H1 (cell line): ENCODE data around the gene PBOV1. TPM values are rescaled to one million over a fixed set of nuclear protein-coding genes. Genes with fewer than 3 reads are reported as not detected.

Experiments used
- CTCF ChIA-PET: fragments of 300-600 bp; sonication (Branson Sonifier 250); formaldehyde crosslinking; loops from one replicate; lab custom pipeline; 2021; ENCODE audit not compliant: partially characterized antibody; lab: Charles Lee
- POLR2A ChIA-PET: fragments of 300-600 bp; sonication (Branson Sonifier 250); formaldehyde crosslinking; loops from one replicate; lab custom pipeline; 2021; ENCODE audit warnings: inconsistent platforms; ENCODE audit not compliant: partially characterized antibody; lab: Charles Lee
- DNase-seq, 2 experiments: peaks; one replicate each; pipeline versions ENCODE4 v3.0.0 to v3.0.0-alpha.2; 2010 to 2022; ENCODE audit warnings: low spot score in 2 of 2, low read depth in 1 of 2, mixed read lengths in 1 of 2
- FAIRE-seq: peaks from 2 replicates; lab custom pipeline; 2011; peaks lifted over from hg19 to GRCh38; lab: Jason Lieb, UNC
- H2AFZ ChIP-seq: 2 replicates; pipeline ENCODE4 v1.8.1; 2012; ENCODE audit warnings: low read length, inconsistent platforms
- H2AK5ac ChIP-seq: 2 replicates; pipeline ENCODE4 v1.6.1; 2013; ENCODE audit warnings: low read depth, low read length
- H2BK120ac ChIP-seq: replicated peaks from 2 replicates; pipeline ENCODE3; 2013; ENCODE audit warnings: low read depth, low read length, inconsistent platforms
- H2BK12ac ChIP-seq: 2 replicates; pipeline ENCODE4 v1.6.1; 2013; ENCODE audit warnings: low read depth, low read length
- H2BK15ac ChIP-seq: 2 replicates; pipeline ENCODE4 v1.6.1; 2013; ENCODE audit warnings: low read length
- H2BK20ac ChIP-seq: 2 replicates; pipeline ENCODE4 v1.6.1; 2013; ENCODE audit warnings: low read length
- H2BK5ac ChIP-seq: 2 replicates; pipeline ENCODE4 v1.6.1; 2013; ENCODE audit warnings: low read depth, low read length
- H3K14ac ChIP-seq: 2 replicates; pipeline ENCODE4 v1.6.1; 2013; ENCODE audit warnings: inconsistent platforms; ENCODE audit not compliant: insufficient read length
- H3K18ac ChIP-seq: 2 replicates; pipeline ENCODE4 v1.6.1; 2013; ENCODE audit warnings: low read length; ENCODE audit errors: extremely low read depth
- H3K23ac ChIP-seq: 2 replicates; pipeline ENCODE4 v1.6.1; 2013; ENCODE audit warnings: inconsistent platforms; ENCODE audit not compliant: insufficient read length
- H3K23me2 ChIP-seq: 2 replicates; pipeline ENCODE4 v1.6.1; 2013; ENCODE audit warnings: low read depth, low read length
- H3K27ac ChIP-seq: 2 replicates; pipeline ENCODE4 v1.6.1; 2011; ENCODE audit warnings: low read depth, low read length, inconsistent platforms
- H3K27me3 ChIP-seq, 4 experiments: replicated peaks in 1 of 4; 1 replicate in 1 of 4; 2 replicates in 3 of 4; pipeline versions ENCODE4 v1.6.1 to v1.8.1; 2011 to 2013; ENCODE audit warnings: low read length in 3 of 4, mild to moderate bottlenecking in 3 of 4, inconsistent platforms in 2 of 4, mixed read lengths in 2 of 4, moderate library complexity in 1 of 4; ENCODE audit not compliant: control insufficient read depth in 3 of 4, insufficient read depth in 3 of 4; ENCODE audit errors: extremely low read depth in 1 of 4
- H3K36me3 ChIP-seq, 4 experiments: 2 replicates each; pipeline versions ENCODE4 v1.6.1 to v1.8.1; 2011 to 2013; ENCODE audit warnings: mild to moderate bottlenecking in 4 of 4, low read length in 3 of 4, moderate library complexity in 2 of 4, control low read depth in 1 of 4, inconsistent platforms in 1 of 4; ENCODE audit not compliant: insufficient read depth in 4 of 4, control insufficient read depth in 2 of 4
- H3K4ac ChIP-seq: replicated peaks from 2 replicates; pipeline ENCODE3; 2013; ENCODE audit warnings: low read length, low read depth, mixed read lengths, inconsistent platforms; ENCODE audit not compliant: insufficient read length
- H3K4me1 ChIP-seq, 4 experiments: replicated peaks in 1 of 4; 1 replicate in 1 of 4; 2 replicates in 3 of 4; pipeline versions ENCODE4 v1.6.1 to v1.8.1; 2011 to 2013; ENCODE audit warnings: low read length in 3 of 4, inconsistent platforms in 2 of 4, mixed read lengths in 1 of 4; ENCODE audit not compliant: insufficient read depth in 4 of 4, control insufficient read depth in 3 of 4
- H3K4me2 ChIP-seq, 2 experiments: 2 replicates each; pipeline versions ENCODE4 v1.6.1 to v1.8.1; 2011 to 2013; ENCODE audit warnings: low read depth in 2 of 2, low read length in 2 of 2, control low read depth in 1 of 2, inconsistent platforms in 1 of 2, mild to moderate bottlenecking in 1 of 2; ENCODE audit not compliant: insufficient read depth in 1 of 2
- H3K4me3 ChIP-seq, 4 experiments: fragments of 200-600, 300-600 bp in 1 of 4; sonication (generic), shearing (Covaris generic), sonication (Bioruptor Twin) in 1 of 4; 2 replicates each; pipeline versions ENCODE4 v1.5.1 to v1.8.1; 2011 to 2016; ENCODE audit warnings: low read length in 4 of 4, low read depth in 3 of 4, control low read depth in 2 of 4, inconsistent platforms in 2 of 4, mild to moderate bottlenecking in 2 of 4, mixed read lengths in 1 of 4, moderate library complexity in 1 of 4; ENCODE audit not compliant: insufficient read depth in 2 of 4; ENCODE audit errors: extremely low read depth in 1 of 4
- H3K56ac ChIP-seq: replicated peaks from 2 replicates; pipeline ENCODE3; 2013; ENCODE audit warnings: low read depth, mild to moderate bottlenecking, mixed read lengths, low read length, inconsistent platforms; ENCODE audit not compliant: insufficient read length
- H3K79me1 ChIP-seq: 2 replicates; pipeline ENCODE4 v1.6.1; 2013; ENCODE audit warnings: low read depth, low read length, control low read depth
- H3K79me2 ChIP-seq, 2 experiments: 2 replicates each; pipeline versions ENCODE4 v1.6.1 to v1.8.1; 2012 to 2013; ENCODE audit warnings: low read length in 2 of 2, mild to moderate bottlenecking in 2 of 2, inconsistent platforms in 1 of 2; ENCODE audit not compliant: insufficient read depth in 2 of 2, control insufficient read depth in 1 of 2
- H3K9ac ChIP-seq, 4 experiments: replicated peaks in 1 of 4; 1 replicate in 1 of 4; 2 replicates in 3 of 4; pipeline versions ENCODE4 v1.6.1 to v1.8.1; 2011 to 2013; ENCODE audit warnings: low read depth in 3 of 4, low read length in 3 of 4, control low read depth in 2 of 4, mild to moderate bottlenecking in 2 of 4, moderate library complexity in 2 of 4, inconsistent platforms in 1 of 4; ENCODE audit errors: extremely low read depth in 1 of 4
- H3K9me3 ChIP-seq, 2 experiments: 2 replicates each; pipeline versions ENCODE4 v1.6.1 to v1.8.1; 2012 to 2013; ENCODE audit warnings: mild to moderate bottlenecking in 2 of 2, moderate library complexity in 2 of 2, control low read depth in 1 of 2, inconsistent platforms in 1 of 2, low read depth in 1 of 2, low read length in 1 of 2, mixed read lengths in 1 of 2; ENCODE audit not compliant: insufficient read depth in 2 of 2
- H4K20me1 ChIP-seq, 2 experiments: replicated peaks in 1 of 2; 2 replicates each; pipeline versions ENCODE3 to v1.8.1; 2011 to 2013; ENCODE audit warnings: inconsistent platforms in 2 of 2, low read length in 2 of 2, mild to moderate bottlenecking in 1 of 2; ENCODE audit not compliant: insufficient read depth in 2 of 2, control insufficient read depth in 1 of 2
- H4K5ac ChIP-seq: 2 replicates; pipeline ENCODE4 v1.6.1; 2013; ENCODE audit warnings: low read length, low read depth, mixed read lengths, inconsistent platforms; ENCODE audit not compliant: insufficient read length
- H4K8ac ChIP-seq: 2 replicates; pipeline ENCODE4 v1.8.0; 2013; ENCODE audit warnings: mild to moderate bottlenecking, moderate library complexity, low read length, inconsistent platforms; ENCODE audit not compliant: insufficient read depth; ENCODE audit errors: extremely low read depth
- H4K91ac ChIP-seq: replicated peaks from 2 replicates; pipeline ENCODE3; 2013; ENCODE audit warnings: low read length, mixed read lengths, inconsistent platforms; ENCODE audit not compliant: insufficient read length
- BACH1 ChIP-seq: IDR thresholded peaks from 2 replicates; pipeline ENCODE4 v1.6.1; 2012; ENCODE audit warnings: low read length, improper control_type of control experiment
- BRCA1 ChIP-seq: IDR thresholded peaks from 2 replicates; pipeline ENCODE4 v1.6.1; 2012; ENCODE audit warnings: low read depth, low read length, improper control_type of control experiment
- CREB1 ChIP-seq: IDR thresholded peaks from 2 replicates; pipeline ENCODE4 v1.6.1; 2012; ENCODE audit warnings: inconsistent platforms
- JUND ChIP-seq: IDR thresholded peaks from 2 replicates; pipeline ENCODE4 v1.6.1; 2011; ENCODE audit warnings: mild to moderate bottlenecking, improper control_type of control experiment, low read length
- PHF8 ChIP-seq: fragments of 200-600 bp; sonication (generic); conservative IDR thresholded peaks from 2 replicates; pipeline ENCODE4 v1.7.1; 2012; ENCODE audit warnings: low read depth, mild to moderate bottlenecking, inconsistent platforms, low read length, moderate library complexity
- RXRA ChIP-seq: IDR thresholded peaks from 2 replicates; pipeline ENCODE4 v1.6.1; 2011; ENCODE audit warnings: low read depth, mild to moderate bottlenecking, low read length, moderate library complexity; ENCODE audit not compliant: insufficient read depth
- TBP ChIP-seq: IDR thresholded peaks from 2 replicates; pipeline ENCODE4 v1.6.1; 2011; ENCODE audit warnings: low read depth, low read length, improper control_type of control experiment
- WGBS, 2 experiments: shearing (Covaris generic) in 1 of 2; methylation state at CpG; one replicate each; pipeline versions ENCODE4 v1.1.6 to v1.1.7; 2013 to 2015; ENCODE audit warnings: low lambda C conversion rate in 2 of 2, mixed read lengths in 2 of 2, inconsistent platforms in 1 of 2, low coverage in 1 of 2, missing lambda C conversion rate in 1 of 2; ENCODE audit not compliant: insufficient replicate concordance in 2 of 2, insufficient coverage in 1 of 2, insufficient read length in 1 of 2; ENCODE audit errors: extremely low coverage in 1 of 2, missing lambda C conversion rate in 1 of 2; 5-methylcytosine and 5-hydroxymethylcytosine counted together
- polyA plus RNA-seq, 7 experiments: library from polyadenylated mRNA; depleted of rRNA in 3 of 7; stranded (reverse) in 5 of 7; unstranded in 2 of 7; fragments of >200 nt in 5 of 7; fragments of 200-250 nt in 2 of 7; gene quantifications; 1 replicate in 5 of 7; 2 replicates in 1 of 7; 4 replicates in 1 of 7; pipeline versions ENCODE4 v1.2.1 to v1.2.3, GENCODE V29; 2011 to 2013; ENCODE audit warnings: missing spikeins in 2 of 7, mixed read lengths in 2 of 7
- total RNA-seq: library from RNA; stranded (reverse); fragmentation: NEBNext Ultra II Directional; extraction: Animal tissue kit (Norgen Biotek cat#: 25700); gene quantifications from 2 replicates; pipeline ENCODE4 v1.2.1, GENCODE V29; 2021

The PBOV1 gene
- total and polyA plus RNA-seq, 2 of the 8 experiments (the other 6 are each of a cell fraction or from before 2014, with no cell fraction given) = not detected

GRCh38 chr6:138241381-138241780 lies 23.1 kb upstream of the PBOV1 start:
- no peak overlapping the region for H2BK12ac ChIP-seq
- no peak overlapping the region for H4K91ac ChIP-seq
- H2AFZ ChIP-seq = no peak overlapping the region
- H3K79me2 ChIP-seq = no peaks in the 10 kb centered on the region
- no peaks in the 10 kb centered on the region for H3K27me3 ChIP-seq
- no peak overlapping the region for H2BK120ac ChIP-seq
- H3K23me2 ChIP-seq = no peaks in the 10 kb centered on the region
- no peak overlapping the region for H3K4me2 ChIP-seq
- H4K20me1 ChIP-seq = no peaks in the 10 kb centered on the region
- H3K36me3 ChIP-seq = 0 out of 8 replicates have a peak, but pooled peaks cover 0 to 1% (median 0%) of the 10 kb centered on the region in 4 experiments
- DNase-seq (no peak), FAIRE-seq (no peak)
- POLR2A ChIA-PET = no interaction called here
- no peak overlapping the region for H3K56ac ChIP-seq
- no peak overlapping the region for H4K5ac ChIP-seq
- CTCF ChIA-PET = interaction anchor here (0.8 to 1.2 kb wide), 3 partner anchors 17 to 45 kb away, joined by 3 to 6 read pairs (median 3); no protein-coding TSS in a partner anchor
- H2BK20ac ChIP-seq = no peak overlapping the region
- H3K27ac ChIP-seq = no peak overlapping the region
- no peak overlapping the region for H3K14ac ChIP-seq
- WGBS, 2 experiments = 85% methylated on average over 3 of the region's 3 CpGs; no CpG with 5 or more reads in 1 of the 2 experiments
- no peak overlapping the region for H4K8ac ChIP-seq
- TF ChIP-seq JUND = no peak
- no peak for TF ChIP-seq CREB1
- TF ChIP-seq RXRA = no peak
- TF ChIP-seq BACH1 = no peak
- no peak for TF ChIP-seq BRCA1
- TF ChIP-seq TBP = no peak
- no peak for TF ChIP-seq PHF8
- H3K9ac ChIP-seq = no peak overlapping the region
- H3K18ac ChIP-seq = no peak overlapping the region
- no peak overlapping the region for H2BK15ac ChIP-seq
- H3K79me1 ChIP-seq = no peaks in the 10 kb centered on the region
- no peak overlapping the region for H3K23ac ChIP-seq
- no peaks in the 10 kb centered on the region for H3K9me3 ChIP-seq
- H3K4ac ChIP-seq = no peak overlapping the region
- H3K4me1 ChIP-seq = no peaks in the 10 kb centered on the region
- no peak overlapping the region for H3K4me3 ChIP-seq
- H2AK5ac ChIP-seq = no peak overlapping the region
- no peak overlapping the region for H2BK5ac ChIP-seq
